HepG2 (cell line): ENCODE data around the gene ZBTB46. TPM values are rescaled to one million over a fixed set of nuclear protein-coding genes. Genes with fewer than 3 reads are reported as not detected.

Source experiments
- ATRX ChIP-seq: sonication (generic); formaldehyde crosslinking; IDR thresholded peaks from 2 replicates; pipeline ENCODE4 v1.4.0; 2020; ENCODE audit warnings: missing genetic modification reagents, borderline replicate concordance
- CCDC6 ChIP-seq: sonication (generic); formaldehyde crosslinking; IDR thresholded peaks from 2 replicates; pipeline ENCODE4 v1.8.1; 2022; ENCODE audit warnings: mild to moderate bottlenecking, missing genetic modification reagents, moderate library complexity
- SMAD9 ChIP-seq: sonication (generic); formaldehyde crosslinking; IDR thresholded peaks from 2 replicates; pipeline ENCODE4 v1.5.1; 2020; ENCODE audit warnings: mild to moderate bottlenecking, missing genetic modification reagents
- ZBED4 ChIP-seq: sonication (generic); formaldehyde crosslinking; IDR thresholded peaks from 2 replicates; pipeline ENCODE4 v1.4.0; 2020; ENCODE audit warnings: missing genetic modification reagents, borderline replicate concordance
- ZNF282 ChIP-seq: fragments of 450-650 bp; IDR thresholded peaks from 2 replicates; pipeline ENCODE4 v1.6.1; 2018; ENCODE audit not compliant: partially characterized antibody
- ZNF598 ChIP-seq: sonication (generic); formaldehyde crosslinking; IDR thresholded peaks from 2 replicates; pipeline ENCODE4 v1.5.1; 2020; ENCODE audit warnings: mild to moderate bottlenecking, missing genetic modification reagents, borderline replicate concordance
- ZNF646 ChIP-seq: sonication (generic); formaldehyde crosslinking; IDR thresholded peaks from 2 replicates; pipeline ENCODE4 v1.9.0; 2021; ENCODE audit warnings: mild to moderate bottlenecking, missing genetic modification reagents
- ZNF670 ChIP-seq: sonication (generic); formaldehyde crosslinking; IDR thresholded peaks from 2 replicates; pipeline ENCODE4 v1.8.0; 2022; ENCODE audit warnings: mild to moderate bottlenecking, missing genetic modification reagents, borderline replicate concordance
- ZNF777 ChIP-seq: sonication (generic); formaldehyde crosslinking; IDR thresholded peaks from 2 replicates; pipeline ENCODE4 v1.4.0; 2020; ENCODE audit warnings: missing genetic modification reagents
- polyA plus RNA-seq, 8 experiments: library from polyadenylated mRNA; depleted of rRNA in 3 of 8; stranded (reverse) in 7 of 8; unstranded in 1 of 8; fragments of >200 nt; fragmentation: Illumina TruSeq in 4 of 8; extraction: Trizol in 4 of 8; gene quantifications; 2 replicates each; pipeline versions ENCODE4 v1.2.1 to v1.2.3, GENCODE V29; 2011 to 2016; ENCODE audit warnings: low read depth in 4 of 8, missing spikeins in 1 of 8, mixed read lengths in 1 of 8; ENCODE audit not compliant: insufficient read depth in 1 of 8
- total RNA-seq, 5 experiments: library from RNA; depleted of rRNA; stranded (reverse); fragments of >200 nt; fragmentation: Illumina TruSeq; extraction: Trizol; gene quantifications; 2 replicates each; pipeline ENCODE4 v1.2.3, GENCODE V29; 2016; ENCODE audit warnings: low read depth in 1 of 5
- TF ChIP-seq, protein P1 (sequence below): sonication (generic); formaldehyde crosslinking; IDR thresholded peaks from 2 replicates; pipeline ENCODE4 v1.4.0; 2020; ENCODE audit warnings: missing genetic modification reagents, borderline replicate concordance

ZBTB46 gene
- total and polyA plus RNA-seq, 2 of the 13 experiments (the other 11 are each of a cell fraction or from before 2014, with no cell fraction given): 1.6 to 13.5 TPM

GRCh38 chr20:63708301-63709148 is 122.5 kb downstream of the ZBTB46 start (continued):
- TF ChIP-seq ZNF646 (CRISPR knock-in tag) (no peak), CCDC6 (CRISPR knock-in tag) (no peak), ZNF670 (CRISPR knock-in tag) (no peak), ZNF598 (no peak; the same call in 1 of the 2 replicates), ZNF777 (no peak), SMAD9 (CRISPR knock-in tag) (no peak), ATRX (no peak), ZNF282 (no peak), ZBED4 (no peak)
- TF ChIP-seq, protein P1, sequence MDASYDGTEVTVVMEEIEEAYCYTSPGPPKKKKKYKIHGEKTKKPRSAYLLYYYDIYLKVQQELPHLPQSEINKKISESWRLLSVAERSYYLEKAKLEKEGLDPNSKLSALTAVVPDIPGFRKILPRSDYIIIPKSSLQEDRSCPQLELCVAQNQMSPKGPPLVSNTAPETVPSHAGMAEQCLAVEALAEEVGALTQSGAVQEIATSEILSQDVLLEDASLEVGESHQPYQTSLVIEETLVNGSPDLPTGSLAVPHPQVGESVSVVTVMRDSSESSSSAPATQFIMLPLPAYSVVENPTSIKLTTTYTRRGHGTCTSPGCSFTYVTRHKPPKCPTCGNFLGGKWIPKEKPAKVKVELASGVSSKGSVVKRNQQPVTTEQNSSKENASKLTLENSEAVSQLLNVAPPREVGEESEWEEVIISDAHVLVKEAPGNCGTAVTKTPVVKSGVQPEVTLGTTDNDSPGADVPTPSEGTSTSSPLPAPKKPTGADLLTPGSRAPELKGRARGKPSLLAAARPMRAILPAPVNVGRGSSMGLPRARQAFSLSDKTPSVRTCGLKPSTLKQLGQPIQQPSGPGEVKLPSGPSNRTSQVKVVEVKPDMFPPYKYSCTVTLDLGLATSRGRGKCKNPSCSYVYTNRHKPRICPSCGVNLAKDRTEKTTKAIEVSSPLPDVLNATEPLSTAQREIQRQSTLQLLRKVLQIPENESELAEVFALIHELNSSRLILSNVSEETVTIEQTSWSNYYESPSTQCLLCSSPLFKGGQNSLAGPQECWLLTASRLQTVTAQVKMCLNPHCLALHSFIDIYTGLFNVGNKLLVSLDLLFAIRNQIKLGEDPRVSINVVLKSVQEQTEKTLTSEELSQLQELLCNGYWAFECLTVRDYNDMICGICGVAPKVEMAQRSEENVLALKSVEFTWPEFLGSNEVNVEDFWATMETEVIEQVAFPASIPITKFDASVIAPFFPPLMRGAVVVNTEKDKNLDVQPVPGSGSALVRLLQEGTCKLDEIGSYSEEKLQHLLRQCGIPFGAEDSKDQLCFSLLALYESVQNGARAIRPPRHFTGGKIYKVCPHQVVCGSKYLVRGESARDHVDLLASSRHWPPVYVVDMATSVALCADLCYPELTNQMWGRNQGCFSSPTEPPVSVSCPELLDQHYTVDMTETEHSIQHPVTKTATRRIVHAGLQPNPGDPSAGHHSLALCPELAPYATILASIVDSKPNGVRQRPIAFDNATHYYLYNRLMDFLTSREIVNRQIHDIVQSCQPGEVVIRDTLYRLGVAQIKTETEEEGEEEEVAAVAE: no peak
